Measurements from ENCODE around the gene PCSK2.

PCSK2 gene

DNA sequence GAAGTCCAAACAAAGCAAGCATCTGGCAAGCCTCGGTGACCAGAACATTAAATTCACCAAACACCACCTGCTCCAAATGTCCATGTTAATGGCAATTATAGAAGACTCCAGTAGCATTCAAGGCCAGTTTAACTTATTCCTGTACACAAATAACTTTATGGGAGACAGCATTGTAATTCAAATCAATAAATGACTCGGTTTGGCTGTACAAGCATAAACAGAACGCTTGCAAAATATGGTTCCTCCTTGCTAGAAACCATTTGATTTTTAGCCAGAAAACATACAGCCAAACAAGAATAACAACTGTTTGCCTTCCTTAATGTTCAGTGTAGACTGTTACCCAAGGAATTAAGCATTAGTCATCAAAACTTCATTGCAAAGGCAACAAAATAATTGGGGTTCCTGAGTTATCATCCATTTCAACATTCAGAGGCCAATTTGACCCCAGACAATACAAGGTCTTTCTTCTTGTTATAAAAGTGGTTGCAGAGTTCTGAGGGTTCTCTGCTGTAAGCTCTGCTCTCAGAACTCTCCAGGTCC, 179.3 kb downstream of the PCSK2 start:
- DNase-seq: no peak

DNA sequence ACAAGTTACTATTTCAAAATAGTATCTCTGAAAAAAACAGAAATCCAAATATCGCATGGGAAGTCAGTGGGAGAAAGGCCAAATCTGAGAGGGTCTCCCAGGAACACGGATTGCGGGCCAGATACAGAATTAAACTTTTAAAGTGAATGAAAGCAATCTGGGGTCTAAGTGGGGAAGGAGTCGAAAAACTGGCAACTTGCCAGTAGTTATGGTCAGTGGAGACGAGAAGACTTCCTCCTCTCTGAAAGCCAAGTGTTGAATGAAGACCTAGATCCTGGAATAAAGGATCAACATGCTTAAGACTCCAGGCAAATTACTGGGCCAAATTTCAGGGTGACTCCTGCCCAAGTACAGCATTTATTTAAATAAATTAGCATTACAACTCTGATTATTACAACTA, 180.7 kb downstream of the PCSK2 start:
- no peak for DNase-seq

DNA sequence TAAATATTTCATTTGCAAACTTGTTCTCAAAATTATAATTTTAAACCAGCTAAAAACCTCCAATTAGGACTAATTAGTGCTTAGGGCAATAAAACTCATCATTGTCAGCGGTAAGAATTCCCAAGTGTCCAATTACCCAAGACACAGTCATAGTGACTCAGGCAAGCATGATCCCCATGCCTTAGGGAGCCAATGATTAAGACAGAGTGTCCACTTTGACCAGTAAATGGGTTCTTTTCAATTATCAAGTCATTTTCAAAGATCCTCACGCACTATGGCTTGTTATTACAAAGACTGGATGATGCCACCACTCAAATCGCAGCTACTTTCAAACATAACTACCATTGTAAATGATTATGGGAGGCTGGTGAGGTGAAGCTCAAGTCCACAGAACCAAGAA, 190.4 kb downstream of the PCSK2 start:
- DNase-seq: no peak

DNA sequence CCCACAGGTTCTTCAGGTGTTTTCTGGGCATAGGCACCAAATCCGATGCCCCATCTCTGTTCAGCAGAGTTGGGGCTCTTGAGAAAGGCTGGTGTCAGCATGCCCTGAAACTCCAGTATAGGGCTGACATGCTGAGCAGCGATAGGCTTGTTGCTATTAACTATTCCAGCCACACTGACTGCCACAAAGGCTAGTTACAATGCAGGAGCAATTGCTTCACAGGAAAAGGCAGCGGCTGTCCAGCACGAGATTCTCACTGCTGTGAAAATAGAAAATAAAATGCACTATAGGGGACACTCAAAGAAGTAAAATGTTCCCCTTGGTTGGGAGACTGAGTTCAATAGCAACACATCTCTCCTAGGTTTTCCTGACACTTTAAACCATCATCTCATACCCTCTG, 191.9 kb downstream of the PCSK2 start:
- DNase-seq: no peak

DNA sequence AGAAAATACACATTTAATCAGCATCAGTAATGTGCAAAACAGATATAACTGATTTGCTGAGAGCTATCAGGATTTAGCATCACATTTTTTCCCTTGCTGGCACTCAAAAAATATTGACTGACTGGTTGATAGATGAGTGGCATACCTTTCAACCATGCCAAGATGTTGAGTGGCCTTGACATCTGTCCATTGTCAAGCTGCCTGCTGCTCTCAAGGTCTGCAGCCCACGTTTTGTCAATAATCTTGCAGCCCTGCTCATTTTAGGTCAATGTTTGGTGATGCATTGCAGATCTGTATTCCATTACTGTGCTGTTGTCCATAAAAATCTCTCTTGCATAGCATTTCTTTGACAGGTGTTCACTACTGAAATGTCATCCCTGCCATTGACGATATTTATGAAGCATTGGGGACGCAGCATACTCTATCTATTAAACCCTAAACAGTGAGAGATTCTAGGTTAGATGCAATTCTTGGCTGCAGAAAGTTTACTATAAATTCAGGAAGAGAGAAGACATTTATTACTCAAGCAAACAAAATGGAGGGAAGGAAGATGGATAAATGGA, 192.7 kb downstream of the PCSK2 start:
- DNase-seq: no peak

DNA sequence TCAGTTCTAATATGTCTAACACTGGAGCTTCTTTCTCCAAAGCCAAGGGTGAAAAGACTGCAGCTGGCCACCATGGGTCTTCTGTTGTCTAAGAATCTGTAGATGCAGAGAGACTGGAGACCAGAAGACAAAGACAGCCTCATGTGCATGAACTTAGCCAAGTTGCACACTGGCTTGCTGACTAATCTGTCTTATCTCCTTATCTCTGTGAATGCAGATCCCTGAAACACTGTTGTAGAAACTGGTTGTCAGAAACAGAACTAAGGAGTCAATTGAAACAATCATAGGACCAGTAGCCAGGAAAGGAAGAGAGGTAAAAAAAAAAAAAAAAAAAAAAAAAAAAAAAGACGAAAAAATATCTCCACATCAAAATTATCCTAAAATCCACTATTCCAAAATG, 194.7 kb downstream of the PCSK2 start:
- DNase-seq: no peak

DNA sequence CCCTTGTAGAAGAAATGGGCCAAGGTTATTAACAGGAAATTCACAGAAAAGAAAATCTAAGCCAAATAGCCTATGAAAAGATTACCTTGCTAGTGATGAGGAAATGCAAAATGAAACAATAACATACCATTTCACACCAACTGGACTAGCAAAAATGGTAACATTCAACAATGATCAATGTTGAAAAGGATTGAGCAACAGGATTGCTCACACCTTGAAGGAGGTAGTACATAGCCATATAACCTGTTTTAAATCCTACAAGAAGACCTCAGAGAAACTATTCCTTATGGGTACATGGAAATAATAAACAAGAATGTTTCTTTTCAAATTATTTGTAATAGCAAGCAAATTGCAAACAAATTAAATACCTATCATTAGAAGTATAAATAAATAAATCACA, 196.9 kb downstream of the PCSK2 start:
- DNase-seq: no peak

DNA sequence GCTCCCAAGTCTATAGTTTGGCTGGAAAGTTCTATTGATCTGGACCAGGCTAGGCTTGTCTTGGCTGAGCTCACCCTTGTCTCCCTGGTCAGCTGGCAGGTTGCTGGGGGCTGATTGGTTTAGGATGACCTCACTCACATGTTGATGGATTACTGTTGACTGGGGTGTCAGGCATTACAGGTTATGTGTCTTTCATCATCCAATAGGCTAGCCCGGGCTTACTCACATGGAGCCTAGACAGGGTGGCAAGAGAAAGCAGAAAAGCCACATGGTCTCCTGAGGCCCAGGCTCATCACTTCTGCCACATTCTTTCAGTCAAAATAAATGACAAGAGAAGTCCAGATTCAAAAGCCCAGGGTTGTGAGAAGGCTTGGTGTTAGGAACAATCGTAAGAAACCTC, 200.8 kb downstream of the PCSK2 start:
- no peak for DNase-seq

DNA sequence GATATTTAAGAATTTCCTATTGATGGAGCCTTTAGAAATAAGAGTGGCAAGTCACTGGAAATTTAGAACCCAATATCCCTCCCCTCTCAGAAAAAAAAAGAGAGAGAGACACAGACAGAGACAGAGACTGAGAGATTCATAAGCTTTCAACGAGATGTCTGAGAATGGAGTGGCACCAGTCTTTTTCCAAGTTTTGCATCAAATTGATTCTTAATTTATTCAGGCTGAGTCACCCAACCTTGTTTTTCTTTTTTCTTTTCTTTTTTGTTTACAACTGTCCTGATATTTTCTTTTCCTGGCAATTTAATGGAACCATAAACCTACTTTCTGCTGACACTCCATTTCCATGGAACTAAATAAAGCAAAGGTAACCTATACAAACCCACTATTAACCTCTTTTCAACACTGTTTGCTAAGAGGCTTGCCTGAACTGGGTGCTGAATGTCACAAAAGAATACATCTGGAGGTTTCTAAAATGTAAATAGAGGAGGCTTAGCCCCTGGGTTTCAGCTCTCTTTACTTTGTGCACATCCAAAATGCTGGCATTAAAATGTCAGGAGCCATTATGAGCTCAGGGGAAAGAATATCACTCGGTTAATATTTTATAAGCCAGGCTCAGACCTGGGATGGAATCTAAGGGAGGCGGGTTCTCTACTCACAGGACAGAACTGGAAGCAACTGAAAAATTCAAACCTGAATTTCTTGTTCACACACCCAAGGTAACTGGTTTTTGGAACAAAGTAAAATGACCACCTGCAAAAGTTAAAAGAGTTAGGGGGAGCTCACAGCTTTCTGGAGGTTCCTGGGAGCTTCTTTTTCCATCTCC, 203.5 kb downstream of the PCSK2 start:
- DNase-seq: no peak

DNA sequence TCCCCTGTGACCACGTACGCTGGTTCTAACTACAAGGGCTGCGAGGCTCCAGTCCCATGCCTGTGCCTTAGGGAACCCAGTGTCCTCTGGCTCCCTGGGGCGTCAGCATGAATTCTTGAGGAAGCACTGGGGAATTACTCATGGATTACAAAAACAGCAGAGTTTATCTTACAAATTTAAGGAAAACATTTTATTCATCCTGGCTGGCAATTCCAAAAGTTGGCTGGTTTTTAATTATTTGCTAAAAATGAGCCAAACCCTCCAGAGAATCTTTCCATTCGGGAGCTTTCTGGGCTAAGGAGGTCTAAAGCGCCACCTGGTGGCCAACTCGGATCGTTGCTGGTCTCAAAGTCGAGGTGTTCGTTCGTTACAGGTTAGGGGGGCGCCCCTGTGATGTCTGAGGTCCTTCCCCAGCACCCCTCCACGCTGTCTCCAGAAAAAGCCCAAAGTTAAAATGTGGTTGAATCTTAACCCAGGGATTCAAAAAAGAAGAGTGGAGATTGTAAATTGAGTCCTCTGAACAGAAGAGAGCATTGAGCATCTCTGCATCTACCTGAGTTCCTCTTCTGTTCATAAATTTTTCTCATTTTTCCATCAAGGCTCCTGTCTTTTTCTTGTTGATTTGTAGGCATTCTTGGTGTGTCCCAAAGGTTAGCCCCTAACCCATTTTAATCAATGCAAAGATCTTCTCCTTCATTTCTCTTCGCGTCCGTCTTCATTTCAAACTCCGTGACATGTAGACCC, 205.0 kb downstream of the PCSK2 start:
- peak; percentile 2 for DNase-seq

DNA sequence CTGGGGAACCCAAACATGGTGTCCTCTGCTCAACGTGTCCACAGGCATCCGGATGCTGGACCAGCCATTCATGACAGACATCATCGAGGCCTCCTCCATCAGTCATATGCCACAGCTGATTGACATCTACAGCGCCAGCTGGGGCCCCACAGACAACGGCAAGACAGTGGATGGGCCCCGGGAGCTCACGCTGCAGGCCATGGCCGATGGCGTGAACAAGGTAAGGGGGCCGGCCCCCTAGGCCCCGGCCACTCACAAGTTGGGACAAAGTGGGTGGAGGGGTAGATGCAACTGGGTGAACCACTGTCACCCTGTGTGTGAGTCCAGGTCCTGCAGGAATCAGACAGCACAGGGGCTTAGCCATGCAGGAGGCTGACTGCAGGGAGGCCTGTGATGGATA, 209.8 kb downstream of the PCSK2 start:
- no peak for DNase-seq

DNA sequence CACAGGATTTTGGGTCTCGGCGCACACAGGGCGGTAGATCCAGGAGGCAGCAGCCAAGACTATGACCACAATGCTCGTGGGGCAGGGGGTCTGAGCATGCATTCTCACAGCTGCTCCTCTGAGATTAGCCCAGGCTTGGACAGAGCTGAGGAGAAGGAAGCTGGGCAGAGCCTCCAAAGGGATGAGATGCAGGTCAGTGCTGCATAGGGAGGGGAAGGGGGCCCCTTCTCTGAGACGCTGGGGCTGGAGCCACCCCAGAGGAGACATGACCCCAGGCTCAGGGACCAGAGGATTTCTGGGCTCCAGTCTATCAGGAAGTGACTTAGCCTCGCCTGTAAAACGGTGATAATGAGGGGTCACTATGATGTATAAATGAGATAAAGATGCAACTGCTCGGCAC, 210.4 kb downstream of the PCSK2 start:
- no peak for DNase-seq

DNA sequence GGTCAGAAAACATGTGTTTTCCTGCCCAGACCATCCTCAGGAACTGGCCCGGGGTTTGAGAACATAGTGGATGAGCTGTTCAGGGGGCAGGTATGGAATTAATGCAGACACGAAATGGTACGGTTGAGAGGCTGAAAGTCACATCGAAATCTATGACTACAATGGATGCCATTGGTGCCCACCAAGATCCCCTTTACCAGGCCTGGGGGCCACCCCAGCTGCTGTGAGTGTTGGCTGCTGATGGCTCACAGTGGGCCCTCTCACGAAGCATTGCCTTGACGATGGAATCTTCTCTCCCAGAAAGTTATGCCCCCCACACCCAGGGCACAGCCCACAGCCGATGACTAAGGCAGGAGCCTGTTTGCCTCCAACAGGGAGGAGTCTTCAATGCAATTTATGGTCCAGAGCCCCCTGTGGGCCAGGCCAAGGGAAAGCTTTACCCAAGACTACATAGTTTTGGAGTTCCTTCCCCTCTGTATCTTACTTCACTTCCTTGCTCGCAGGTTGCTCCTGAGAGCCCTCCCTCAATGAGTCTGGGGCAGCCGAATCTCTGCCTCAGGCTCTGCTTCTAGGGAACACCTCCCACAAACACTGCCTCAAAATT, 211.7 kb downstream of the PCSK2 start:
- DNase-seq: no peak

DNA sequence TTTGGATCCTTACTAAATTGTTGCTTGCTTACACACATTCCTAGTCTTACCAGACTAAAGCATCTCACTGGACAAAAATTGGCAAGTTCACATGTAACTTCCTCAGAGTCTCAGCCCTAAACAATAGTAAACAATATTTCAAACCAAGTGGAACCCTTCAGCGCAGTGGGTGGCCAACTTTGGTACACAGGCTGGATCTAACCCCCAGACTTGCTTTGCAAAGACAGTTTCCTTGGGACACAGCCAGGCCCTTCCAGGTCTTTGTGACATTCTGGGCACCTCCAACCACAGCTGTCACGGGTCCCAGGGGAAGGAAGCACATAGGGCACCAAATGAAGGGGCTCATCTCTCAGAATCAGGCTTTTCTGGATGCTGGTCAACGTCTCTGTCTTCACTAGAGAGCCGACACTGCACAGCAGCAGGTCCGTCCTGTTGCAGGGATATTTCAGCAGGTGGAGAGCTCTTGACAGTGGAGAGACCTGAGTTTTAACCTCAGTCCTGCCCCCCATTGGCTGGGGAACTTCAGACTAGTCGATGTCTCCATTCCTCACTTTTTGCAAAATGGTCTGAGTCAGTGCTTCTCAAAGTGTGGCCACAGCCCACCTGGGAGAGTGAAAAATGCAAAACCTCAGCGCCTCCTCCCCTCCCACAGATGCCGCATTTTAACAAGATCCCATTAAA, 212.9 kb downstream of the PCSK2 start:
- no peak for DNase-seq

DNA sequence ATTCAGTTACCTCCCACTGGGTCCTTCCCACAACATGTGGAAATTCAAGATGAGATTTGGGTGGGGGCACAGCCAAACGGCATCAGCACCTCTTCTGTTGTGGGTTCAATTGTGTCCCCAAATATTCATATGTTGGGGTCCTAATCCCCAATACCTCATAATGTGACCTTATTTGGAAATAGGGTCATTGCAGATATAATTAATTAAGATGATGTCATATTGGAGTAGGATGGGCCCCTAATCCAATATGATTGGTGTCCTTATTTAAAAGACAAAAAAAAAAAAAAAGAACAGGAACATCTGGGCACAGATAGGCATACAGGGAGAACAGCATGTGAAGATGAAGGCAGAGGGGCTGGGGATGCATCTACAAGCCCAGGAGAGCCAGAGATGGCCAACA, 214.9 kb downstream of the PCSK2 start:
- no peak for DNase-seq

DNA sequence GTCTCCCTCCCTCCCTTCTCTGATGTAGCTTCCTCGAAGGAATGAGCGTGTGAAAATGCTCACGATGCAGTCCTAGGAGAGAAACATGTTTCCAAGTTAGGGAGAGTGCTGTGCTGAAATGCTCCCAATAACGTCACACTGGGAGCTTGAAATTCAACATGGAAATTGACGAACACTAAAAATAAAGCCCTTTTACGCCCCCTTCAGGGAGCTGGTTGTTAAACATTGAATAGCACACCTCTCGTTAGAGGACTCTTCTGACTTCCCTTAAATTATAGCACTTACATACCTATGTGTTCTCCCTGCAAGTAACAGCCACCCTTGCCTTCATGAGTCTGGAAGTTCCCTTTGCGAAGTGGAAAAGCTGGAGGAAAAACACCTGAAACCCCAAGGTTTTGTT, 215.7 kb downstream of the PCSK2 start:
- DNase-seq: no peak

DNA sequence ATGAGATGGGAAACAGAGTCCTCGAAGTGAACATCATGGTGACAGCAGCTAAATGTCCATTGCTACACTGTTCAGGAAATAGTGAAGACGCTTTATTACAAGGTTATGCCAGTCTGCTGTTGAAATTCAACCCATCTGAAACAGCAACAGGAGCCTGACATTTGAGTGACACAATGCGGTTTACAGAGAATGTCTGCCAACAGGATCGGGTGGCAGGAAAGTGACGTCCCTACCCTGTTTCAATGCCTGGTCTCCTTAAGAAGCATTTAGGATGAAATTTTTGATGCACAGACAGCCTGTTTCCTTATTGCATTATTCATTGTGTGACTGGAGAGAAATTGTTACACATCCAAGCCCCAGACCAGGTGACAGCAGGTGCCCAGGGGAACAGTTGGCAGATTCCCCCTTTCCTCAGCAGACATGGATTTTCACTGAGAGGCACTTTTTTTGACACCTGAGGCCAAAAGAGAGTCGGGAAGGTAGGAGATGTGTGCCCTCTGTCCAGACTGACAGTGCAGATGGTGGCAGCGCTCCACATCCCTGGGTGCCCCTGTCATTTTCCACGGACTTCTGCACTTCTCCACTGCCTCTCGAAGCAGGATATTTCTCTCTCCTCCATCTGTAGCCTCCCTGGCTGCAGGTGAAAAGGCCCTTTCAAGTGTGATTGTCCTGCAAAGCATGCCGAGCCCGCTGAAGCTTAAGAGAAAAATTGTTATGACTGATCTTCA, 216.5 kb downstream of the PCSK2 start:
- no peak for DNase-seq

DNA sequence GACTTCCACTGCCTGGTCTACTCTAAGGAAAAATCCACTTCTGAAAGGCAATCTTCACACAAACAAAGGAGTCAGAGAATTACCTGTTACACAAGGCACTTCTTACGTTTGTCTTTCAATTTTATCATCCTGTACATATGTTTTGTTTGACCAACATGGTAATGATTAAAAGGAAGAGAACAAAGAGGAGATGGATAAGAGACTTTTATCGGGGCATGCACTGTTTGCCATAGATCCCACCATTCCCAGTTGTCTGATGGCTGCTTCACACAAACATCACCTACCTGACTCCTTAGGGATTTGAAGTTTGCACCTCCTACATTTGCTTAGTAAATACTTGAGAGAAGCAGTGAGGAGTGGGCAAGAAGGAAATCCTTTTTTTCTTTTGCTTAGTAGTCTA, 217.3 kb downstream of the PCSK2 start:
- no peak for DNase-seq

DNA sequence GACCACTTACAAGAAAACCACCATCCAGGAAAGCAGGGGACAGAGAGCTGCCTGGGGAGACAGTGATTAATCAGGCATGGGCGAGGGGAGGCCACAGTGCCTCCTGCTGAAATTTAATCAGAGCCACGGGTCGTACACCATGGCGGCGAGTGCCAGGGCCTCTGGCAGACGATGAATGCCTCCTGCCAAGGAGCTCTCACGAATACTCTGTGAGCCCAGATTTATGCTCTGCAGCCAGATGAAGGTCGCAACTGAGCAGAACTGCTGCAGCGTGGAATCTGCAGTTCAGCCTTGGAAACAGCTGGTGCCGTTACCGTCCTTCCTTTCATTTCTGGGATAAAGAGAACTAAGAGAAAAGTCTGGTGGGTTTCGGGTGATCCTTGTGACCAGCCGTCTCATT, 218.7 kb downstream of the PCSK2 start:
- DNase-seq: no peak

DNA sequence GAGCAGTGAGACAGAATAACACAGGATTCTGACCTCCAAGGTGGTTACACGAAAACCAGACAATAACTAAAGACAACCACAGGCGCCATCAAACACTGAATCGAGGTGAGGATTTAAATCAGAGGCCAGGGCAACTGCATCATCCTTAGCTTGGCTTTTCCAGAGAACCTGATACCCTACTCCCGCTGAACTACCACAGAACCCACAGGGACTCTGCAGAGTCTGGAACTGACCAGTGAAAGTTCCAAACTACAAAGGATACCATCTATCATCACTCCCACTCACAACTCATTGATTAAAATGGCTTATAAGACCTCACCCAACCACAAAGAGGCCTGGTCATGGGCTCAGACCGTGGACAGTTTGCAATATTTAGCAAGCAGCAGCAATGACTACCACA, 219.3 kb downstream of the PCSK2 start:
- DNase-seq: no peak

DNA sequence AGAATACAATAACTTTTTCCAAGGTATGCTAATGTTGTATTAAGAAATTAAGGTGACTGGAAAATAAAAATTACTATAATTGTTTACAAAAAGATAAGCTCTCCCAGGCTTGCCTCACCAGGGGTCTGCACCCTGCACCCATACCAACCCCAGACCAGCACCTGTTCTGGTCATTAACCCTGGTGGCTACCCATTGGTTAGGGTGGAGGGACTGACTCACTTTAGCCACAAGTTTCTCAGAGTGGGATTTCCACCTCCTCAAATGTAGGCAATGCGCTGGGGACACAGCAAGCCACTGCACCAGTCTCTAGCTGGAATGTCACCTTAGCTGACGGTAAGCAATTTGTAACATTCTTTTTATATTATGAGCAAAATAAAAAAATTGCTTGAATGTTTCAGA, 221.2 kb downstream of the PCSK2 start:
- DNase-seq: no peak

DNA sequence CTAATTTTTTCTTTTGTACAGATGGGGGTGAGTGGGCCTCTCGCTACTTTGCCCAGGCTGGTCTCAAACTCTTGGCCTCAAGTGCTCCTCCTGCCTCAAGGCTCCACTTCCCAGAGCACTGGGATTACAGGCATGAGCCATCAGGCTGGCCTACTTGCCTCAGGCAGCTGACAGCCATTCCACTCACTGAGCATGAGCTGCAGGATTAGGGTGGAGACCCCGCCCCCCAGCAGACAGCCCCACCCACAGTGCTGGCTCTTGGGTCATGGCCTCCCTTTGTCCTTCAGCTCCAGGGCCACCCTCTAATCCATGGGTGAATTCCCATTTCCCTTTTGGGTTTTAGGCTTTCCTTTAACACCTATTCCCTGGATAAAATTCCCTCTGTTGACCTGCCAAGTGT, 222.2 kb downstream of the PCSK2 start:
- no peak for DNase-seq
